ENCODE measurements around the gene CCDC14.

GRCh38 chr3:123892195-123892594, 68.8 kb downstream of the CCDC14 start:
- TF ChIP-seq CTCF (IDR thresholded peaks at IDR 0.05; ENCODE audit: insufficient read depth, low read length, poor library complexity, severe bottlenecking) (no peak), EZH2phosphoT487 (conservative IDR thresholded peaks at IDR 0.05; ENCODE audit: low read length) (no peak)
